Activated CD8-positive, alpha-beta T cell treated with anti-CD3 and anti-CD28 coated beads, Interleukin-2, amount 10 ng/mL, durations not matched to agents 7 days and 5 days (primary cell): ENCODE measurements around the gene SULF2. TPM values are rescaled to one million over a fixed set of nuclear protein-coding genes. Genes with fewer than 3 reads are reported as not detected.

Experiments used
- ATAC-seq: fragments of 150-1000 bp; cut with Tn5 transposase; one replicate; pipeline ENCODE4 v1.10.0; 2021; ENCODE audit warnings: moderate library complexity
- CTCF ChIA-PET: fragments of 350-600 bp; sonication (Branson Sonifier 250); formaldehyde crosslinking; loops from one replicate; lab custom pipeline; 2021; ENCODE audit warnings: antibody characterized with exemption; lab: Charles Lee
- POLR2A ChIA-PET: fragments of 350-600 bp; sonication (Branson Sonifier 250); formaldehyde crosslinking; loops from one replicate; lab custom pipeline; 2021; ENCODE audit warnings: antibody characterized with exemption; lab: Charles Lee
- DNase-seq: peaks from one replicate; pipeline ENCODE4 v3.0.0-alpha.2; 2020
- H3K27ac Mint-ChIP-seq: one replicate; pipeline ENCODE4 v1.8.0; 2021; ENCODE audit warnings: mild to moderate bottlenecking, mixed read lengths
- H3K27me3 Mint-ChIP-seq: one replicate; pipeline ENCODE4 v1.8.0; 2021; ENCODE audit warnings: low read depth, mixed read lengths
- H3K36me3 Mint-ChIP-seq: one replicate; pipeline ENCODE4 v1.8.0; 2021; ENCODE audit warnings: low read depth, mixed read lengths
- H3K4me1 Mint-ChIP-seq: one replicate; pipeline ENCODE4 v1.8.0; 2021; ENCODE audit warnings: low read depth, mixed read lengths
- H3K4me3 Mint-ChIP-seq: one replicate; pipeline ENCODE4 v1.8.0; 2021; ENCODE audit warnings: mild to moderate bottlenecking, mixed read lengths
- H3K9me3 Mint-ChIP-seq: one replicate; pipeline ENCODE4 v1.8.0; 2022; ENCODE audit warnings: mixed read lengths; ENCODE audit not compliant: insufficient read depth
- total RNA-seq, 2 experiments: library from RNA; stranded (reverse); gene quantifications; one replicate each; pipeline ENCODE4 v1.2.3, GENCODE V29; 2021

The SULF2 gene
- total RNA-seq, 2 experiments from 2014 or later: 0.58 to 0.70 TPM

DNA sequence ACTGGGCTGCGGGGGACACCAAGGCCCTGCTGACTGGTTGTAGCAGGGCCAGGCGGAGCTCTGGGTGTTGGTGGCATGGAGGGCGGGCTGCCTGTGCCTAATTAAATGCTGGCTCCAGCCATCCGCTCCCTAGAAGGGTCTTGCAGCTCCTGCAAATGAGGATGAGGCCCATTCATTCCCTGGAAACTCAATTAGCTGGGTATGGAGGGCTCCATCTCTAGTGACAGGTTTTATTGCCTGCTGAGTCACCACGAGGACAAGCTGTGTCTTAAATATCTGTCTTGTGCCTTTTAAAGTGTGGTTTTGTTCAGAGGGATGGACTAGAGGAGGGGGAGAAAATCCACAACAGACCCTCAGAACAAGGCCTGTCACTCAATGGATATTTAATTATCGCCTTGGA lies 60.9 kb downstream of the SULF2 start:
- ChIA-PET POLR2A (no interaction called here), CTCF (interaction anchor here (1.0 to 2.6 kb wide), 5 partner anchors 13 to 897 kb away, joined by 3 to 28 read pairs (median 5); no protein-coding TSS in a partner anchor)
- DNase-seq (no peak), ATAC-seq (no peak)
- H3K27ac Mint-ChIP-seq: no peak overlapping the region
- no peaks in the 10 kb centered on the region for H3K27me3 Mint-ChIP-seq
- H3K9me3 Mint-ChIP-seq: no peaks in the 10 kb centered on the region
- peaks cover 55% of the 10 kb centered on the region for H3K4me1 Mint-ChIP-seq
- peaks cover 7% of the 10 kb centered on the region for H3K36me3 Mint-ChIP-seq
- H3K4me3 Mint-ChIP-seq: no peak overlapping the region

- no peaks in the 10 kb centered on the region for H3K9me3 Mint-ChIP-seq
- no peak overlapping the region for H3K27ac Mint-ChIP-seq
- H3K27me3 Mint-ChIP-seq: peaks cover 6% of the 10 kb centered on the region
- POLR2A ChIA-PET: no interaction called here
- H3K4me1 Mint-ChIP-seq: peaks cover 44% of the 10 kb centered on the region
- CTCF ChIA-PET: interaction anchor here (2.6 kb wide), 1 partner anchor 898 kb away, joined by 28 read pairs; no protein-coding TSS in a partner anchor
- no peak for DNase-seq
- H3K4me3 Mint-ChIP-seq: no peak overlapping the region
- H3K36me3 Mint-ChIP-seq: peaks cover 5% of the 10 kb centered on the region
- ATAC-seq: no peak
These were observed 62.0 kb downstream of the SULF2 start for GRCh38 chr20:47723322-47723721.

DNA sequence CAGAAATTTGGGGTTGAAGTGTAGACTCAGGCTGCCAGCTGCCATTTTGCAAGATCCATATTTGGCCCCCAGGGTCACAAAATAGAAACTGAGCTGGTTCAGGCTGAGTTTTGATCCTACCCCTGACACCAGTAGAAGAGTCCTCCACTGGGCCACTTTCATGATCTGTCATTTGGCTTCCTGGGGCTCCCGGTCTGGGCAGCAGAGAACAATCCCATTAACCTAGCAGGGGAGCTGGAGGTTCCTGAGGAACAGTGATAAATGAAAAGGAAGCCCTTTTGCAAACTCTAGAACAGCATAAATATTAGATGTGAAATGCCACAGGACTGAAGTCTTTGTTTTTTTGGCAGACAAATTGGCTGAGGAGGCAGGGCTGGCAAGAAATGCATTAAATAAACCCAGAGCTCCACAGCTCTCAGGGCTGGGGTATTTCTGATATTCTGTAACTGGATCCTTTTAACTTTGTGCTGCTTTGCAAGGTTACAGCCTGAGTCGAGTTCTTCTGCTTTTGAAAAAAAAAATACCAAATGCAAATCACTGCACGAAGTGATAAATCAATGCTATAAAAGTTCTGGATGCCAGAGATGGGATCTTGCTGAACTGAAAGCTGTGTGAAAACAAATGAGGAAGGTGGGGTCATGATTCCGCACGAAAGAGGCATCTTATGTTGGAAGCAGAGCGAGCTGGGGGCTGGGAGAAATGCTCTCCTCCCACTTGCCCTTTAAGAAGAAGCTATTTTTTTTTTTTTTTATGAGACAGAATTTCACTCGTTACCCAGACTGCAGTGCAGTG lies 64.4 kb downstream of the SULF2 start:
- DNase-seq (no peak), ATAC-seq (no peak)
- Mint-ChIP-seq H3K4me1 (peaks cover 20% of the 10 kb centered on the region), H3K4me3 (no peak overlapping the region), H3K36me3 (no peaks in the 10 kb centered on the region), H3K27me3 (peaks cover 6% of the 10 kb centered on the region), H3K27ac (no peak overlapping the region), H3K9me3 (no peaks in the 10 kb centered on the region)
- POLR2A ChIA-PET: no interaction called here
- CTCF ChIA-PET: interaction anchor here (1.1 to 1.8 kb wide), 2 partner anchors 11 to 57 kb away, joined by 3 to 7 read pairs; no protein-coding TSS in a partner anchor

GRCh38 chr20:47719625-47720024 lies 65.7 kb downstream of the SULF2 start:
- DNase-seq (no peak), ATAC-seq (no peak)
- H3K27me3 Mint-ChIP-seq: peaks cover 6% of the 10 kb centered on the region
- ChIA-PET POLR2A (no interaction called here), CTCF (no interaction called here)
- H3K4me3 Mint-ChIP-seq: no peak overlapping the region
- peaks cover 8% of the 10 kb centered on the region for H3K4me1 Mint-ChIP-seq
- no peaks in the 10 kb centered on the region for H3K9me3 Mint-ChIP-seq
- H3K36me3 Mint-ChIP-seq: no peaks in the 10 kb centered on the region
- no peak overlapping the region for H3K27ac Mint-ChIP-seq

GRCh38 chr20:47719211-47719610 lies 66.1 kb downstream of the SULF2 start:
- CTCF ChIA-PET: no interaction called here
- Mint-ChIP-seq H3K27ac (peak overlapping the region; percentile 37), H3K27me3 (peaks cover 9% of the 10 kb centered on the region), H3K4me3 (no peak overlapping the region), H3K4me1 (peaks cover 6% of the 10 kb centered on the region), H3K36me3 (no peaks in the 10 kb centered on the region), H3K9me3 (no peaks in the 10 kb centered on the region)
- POLR2A ChIA-PET: no interaction called here
- no peak for DNase-seq
- ATAC-seq: no peak

- ATAC-seq: no peak
These were observed 66.9 kb downstream of the SULF2 start for GRCh38 chr20:47718398-47718797.

GRCh38 chr20:47717421-47717820 lies 67.9 kb downstream of the SULF2 start:
- DNase-seq (no peak), ATAC-seq (no peak)
- POLR2A ChIA-PET: no interaction called here
- CTCF ChIA-PET: interaction anchor here (0.9 kb wide), 1 partner anchor 903 kb away, joined by 3 read pairs; no protein-coding TSS in a partner anchor
- H3K9me3 Mint-ChIP-seq: no peaks in the 10 kb centered on the region
- H3K27ac Mint-ChIP-seq: no peak overlapping the region
- no peak overlapping the region for H3K4me3 Mint-ChIP-seq
- H3K27me3 Mint-ChIP-seq: peaks cover 10% of the 10 kb centered on the region
- no peaks in the 10 kb centered on the region for H3K36me3 Mint-ChIP-seq
- H3K4me1 Mint-ChIP-seq: no peaks in the 10 kb centered on the region

More at GRCh38 chr20:47718398-47718797, 66.9 kb downstream of the SULF2 start:
- DNase-seq: no peak
- Mint-ChIP-seq H3K4me1 (peaks cover 4% of the 10 kb centered on the region), H3K27me3 (peaks cover 10% of the 10 kb centered on the region), H3K4me3 (no peak overlapping the region), H3K36me3 (no peaks in the 10 kb centered on the region), H3K9me3 (no peaks in the 10 kb centered on the region), H3K27ac (no peak overlapping the region)
- ChIA-PET CTCF (no interaction called here), POLR2A (no interaction called here)

DNA sequence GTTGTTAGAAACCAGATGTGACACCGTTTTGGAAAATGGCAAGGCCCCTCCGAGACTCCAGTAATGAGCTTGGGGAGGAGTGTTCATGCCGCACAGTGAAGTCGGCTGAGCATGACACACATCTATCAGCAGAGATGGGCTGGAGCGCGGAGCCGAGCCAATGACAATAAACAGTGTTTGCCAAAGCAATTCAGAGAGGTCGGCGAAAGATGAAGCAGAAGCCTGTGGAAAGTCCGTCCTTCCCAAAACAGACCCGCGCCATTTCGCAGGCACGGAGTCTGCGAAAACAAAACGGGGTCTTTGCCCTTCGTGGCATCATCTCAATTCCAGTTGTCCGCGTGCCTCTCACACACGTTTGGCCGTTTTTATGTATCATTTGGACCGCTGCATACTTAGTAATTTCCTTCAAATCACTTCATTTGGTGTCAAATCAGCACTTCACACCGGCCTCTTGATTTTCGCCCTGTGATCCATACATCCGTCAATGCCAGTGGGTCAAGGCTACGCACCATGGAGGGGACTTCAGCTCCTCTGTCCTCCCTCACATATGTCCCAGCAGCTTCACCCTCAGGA lies 71.3 kb downstream of the SULF2 start:
- no peak for DNase-seq
- POLR2A ChIA-PET: no interaction called here
- Mint-ChIP-seq H3K27me3 (peaks cover 16% of the 10 kb centered on the region), H3K4me1 (no peaks in the 10 kb centered on the region), H3K36me3 (no peaks in the 10 kb centered on the region), H3K27ac (no peak overlapping the region), H3K4me3 (no peak overlapping the region), H3K9me3 (no peaks in the 10 kb centered on the region)
- CTCF ChIA-PET: no interaction called here
- no peak for ATAC-seq

DNA sequence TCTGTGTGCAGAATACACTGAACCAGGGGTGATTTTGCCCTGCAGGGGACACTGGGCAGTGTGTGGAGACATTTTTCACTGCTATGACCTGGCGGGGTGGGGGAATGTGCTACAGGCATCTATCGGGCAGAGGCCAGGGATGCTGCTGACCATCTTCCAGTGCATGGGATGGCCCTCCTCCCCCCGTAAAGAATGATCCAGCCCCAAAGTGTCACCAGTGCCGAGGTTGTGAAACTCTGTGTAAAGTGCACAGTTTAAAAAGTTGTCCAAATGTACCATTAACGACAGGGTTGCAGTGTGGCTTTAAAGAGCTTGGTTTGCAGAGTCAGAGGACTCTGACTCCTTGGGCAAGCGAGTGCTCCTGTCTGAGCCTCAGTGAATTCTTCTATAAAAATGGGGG lies 72.1 kb downstream of the SULF2 start:
- no peaks in the 10 kb centered on the region for H3K36me3 Mint-ChIP-seq
- no peak overlapping the region for H3K27ac Mint-ChIP-seq
- no peak overlapping the region for H3K4me3 Mint-ChIP-seq

GRCh38 chr20:47711046-47711752 lies 74.1 kb downstream of the SULF2 start:
- H3K27me3 Mint-ChIP-seq: peaks cover 12% of the 10 kb centered on the region
- CTCF ChIA-PET: interaction anchor here (0.8 to 1.8 kb wide), 3 partner anchors 14 to 909 kb away, joined by 3 to 5 read pairs (median 4); no protein-coding TSS in a partner anchor
- no peaks in the 10 kb centered on the region for H3K36me3 Mint-ChIP-seq
- no peak overlapping the region for H3K27ac Mint-ChIP-seq
- no peak for ATAC-seq
- no peaks in the 10 kb centered on the region for H3K4me1 Mint-ChIP-seq
- no peak for DNase-seq
- H3K4me3 Mint-ChIP-seq: no peak overlapping the region
- no peaks in the 10 kb centered on the region for H3K9me3 Mint-ChIP-seq
- POLR2A ChIA-PET: no interaction called here

More for the DNA sequence above, 72.1 kb downstream of the SULF2 start:
- Mint-ChIP-seq H3K27me3 (peaks cover 12% of the 10 kb centered on the region), H3K9me3 (no peaks in the 10 kb centered on the region), H3K4me1 (no peaks in the 10 kb centered on the region)
- ATAC-seq: no peak
- no peak for DNase-seq
- POLR2A ChIA-PET: no interaction called here
- CTCF ChIA-PET: no interaction called here

DNA sequence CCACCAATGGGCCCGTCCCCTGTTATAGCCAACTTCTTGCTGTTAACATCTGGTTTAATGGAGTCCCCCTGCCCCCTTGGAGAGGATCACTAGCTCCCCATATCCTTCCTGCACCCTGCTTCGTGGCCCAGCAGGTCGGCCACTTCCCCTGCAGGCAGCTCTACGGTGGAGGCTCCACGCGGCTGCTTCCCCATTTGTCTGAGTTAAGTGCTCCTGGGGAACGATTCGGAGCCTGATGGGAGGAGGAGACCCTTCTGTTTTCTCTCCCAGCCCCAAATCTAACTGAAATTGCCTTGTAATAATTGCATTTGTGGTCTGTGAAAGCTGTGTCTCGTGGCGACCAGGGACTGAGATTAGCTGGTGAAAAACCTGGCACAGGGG lies 74.6 kb downstream of the SULF2 start:
- no peak for ATAC-seq
- Mint-ChIP-seq H3K9me3 (no peaks in the 10 kb centered on the region), H3K27me3 (peaks cover 12% of the 10 kb centered on the region), H3K36me3 (no peaks in the 10 kb centered on the region), H3K4me1 (no peaks in the 10 kb centered on the region), H3K4me3 (no peak overlapping the region), H3K27ac (no peak overlapping the region)
- ChIA-PET POLR2A (no interaction called here), CTCF (interaction anchor here (0.8 to 1.8 kb wide), 2 partner anchors 14 to 910 kb away, joined by 3 to 5 read pairs; no protein-coding TSS in a partner anchor)
- no peak for DNase-seq
